IPS DF 6.9 (cell line): ENCODE measurements around the gene C2CD4D.
"Not testable (repeated sequence)": the region's sequence is repeated elsewhere in the genome, so short reads cannot be mapped to it uniquely, and the experiment has no call there.

Source experiments
- DNase-seq: peaks from one replicate; pipeline ENCODE4 v3.0.0-alpha.2; 2013; ENCODE audit warnings: low read depth, low spot score
- H3K27ac ChIP-seq: one replicate; pipeline ENCODE4 v1.5.1; 2013; ENCODE audit warnings: low read length, control low read depth
- H3K27me3 ChIP-seq: 2 replicates; pipeline ENCODE4 v1.6.1; 2013; ENCODE audit warnings: mild to moderate bottlenecking, low read length; ENCODE audit not compliant: control insufficient read depth, insufficient read depth
- H3K36me3 ChIP-seq: 2 replicates; pipeline ENCODE4 v1.6.1; 2013; ENCODE audit warnings: low read length; ENCODE audit not compliant: control insufficient read depth, insufficient read depth
- H3K4me1 ChIP-seq: 2 replicates; pipeline ENCODE4 v1.6.1; 2013; ENCODE audit warnings: low read length; ENCODE audit not compliant: control insufficient read depth, insufficient read depth
- H3K4me3 ChIP-seq: 2 replicates; pipeline ENCODE4 v1.5.1; 2013; ENCODE audit warnings: mild to moderate bottlenecking, low read length
- H3K9me3 ChIP-seq: 2 replicates; pipeline ENCODE4 v1.6.1; 2013; ENCODE audit warnings: low read length, inconsistent platforms; ENCODE audit not compliant: control insufficient read depth, insufficient read depth
- WGBS: extraction: QIAGEN DNeasy Blood & Tissue Kit; methylation state at CpG from one replicate; pipeline ENCODE4 v1.1.7; 2013; ENCODE audit warnings: mixed read lengths, missing lambda C conversion rate; ENCODE audit not compliant: insufficient read length, insufficient coverage; 5-methylcytosine and 5-hydroxymethylcytosine counted together

C2CD4D gene

GRCh38 chr1:151839457-151840403, at the start of gene C2CD4D:
TSS of gene C2CD4D (minus strand) at chr1:151839820. CDS start at chr1:151838989, 831 bp downstream.
- peaks cover 1% of the 10 kb centered on the region; the same call in 1 of the 2 replicates for H3K4me1 ChIP-seq
- no CpG with 5 or more reads among the region's 47 CpGs for WGBS
- no peaks in the 10 kb centered on the region for H3K9me3 ChIP-seq
- no peaks in the 10 kb centered on the region for H3K36me3 ChIP-seq
- H3K27ac ChIP-seq: no peak within 1 kb of the TSS
- peaks cover 9% of the 10 kb centered on the region for H3K27me3 ChIP-seq
- DNase-seq: no peak
- H3K4me3 ChIP-seq: peak within 1 kb of the TSS; percentile 32; the same call in 1 of the 2 replicates

DNA sequence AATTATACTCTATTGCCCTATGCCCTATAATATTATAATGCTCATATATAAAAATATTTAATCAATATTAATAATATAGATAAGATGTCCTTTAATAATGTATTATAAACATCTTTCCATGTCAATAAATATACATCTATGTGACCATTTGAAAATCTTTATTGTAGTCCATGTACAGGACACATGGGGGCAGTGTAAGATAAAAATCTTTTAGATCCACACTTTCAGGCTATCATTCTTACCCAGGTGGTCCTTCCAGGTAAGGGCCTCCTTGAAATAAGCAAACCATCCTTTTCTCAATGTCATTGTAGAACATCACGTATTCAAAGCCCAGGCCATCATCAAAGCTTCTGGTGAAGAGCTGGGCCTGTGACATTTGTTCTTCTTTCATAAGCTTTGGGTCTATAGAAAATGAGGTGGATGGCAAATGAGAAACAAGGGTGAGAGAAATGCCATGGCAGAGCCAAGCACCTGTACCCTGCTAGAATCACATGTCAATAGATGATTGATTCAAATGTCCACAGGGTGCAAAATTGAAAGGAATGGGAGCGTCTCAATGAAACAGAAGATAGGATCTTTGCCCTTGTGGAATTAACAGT, 49.5 kb upstream of the C2CD4D start:
- Histone ChIP-seq H3K36me3 (no peaks in the 10 kb centered on the region), H3K9me3 (no peaks in the 10 kb centered on the region), H3K27ac (no peak overlapping the region), H3K27me3 (no peaks in the 10 kb centered on the region), H3K4me1 (no peaks in the 10 kb centered on the region), H3K4me3 (no peak overlapping the region)
- no peak for DNase-seq
- no CpG with 5 or more reads among the region's 2 CpGs for WGBS

DNA sequence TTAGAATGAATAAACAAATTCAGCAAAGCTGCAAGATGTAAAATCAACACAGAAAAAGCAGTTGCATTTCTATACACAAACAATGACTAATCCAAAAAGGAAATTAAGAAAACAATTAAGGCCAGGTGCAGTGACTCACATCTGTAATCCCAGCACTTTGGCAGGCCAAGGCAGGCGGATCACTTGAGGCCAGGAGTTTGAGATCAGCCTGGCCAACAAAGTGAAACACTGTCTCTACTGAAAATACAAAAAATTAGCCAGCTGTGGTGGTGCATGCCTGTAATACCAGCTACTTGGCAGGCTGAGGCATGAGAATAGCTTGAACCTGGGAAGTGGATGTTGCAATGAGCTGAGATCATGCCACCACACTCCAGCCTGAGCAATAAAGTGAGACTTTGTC, 47.4 kb upstream of the C2CD4D start:
- no CpG with 5 or more reads among the region's 1 CpG for WGBS
- no peak for DNase-seq
- no peaks in the 10 kb centered on the region for H3K9me3 ChIP-seq
- no peaks in the 10 kb centered on the region for H3K27me3 ChIP-seq
- H3K27ac ChIP-seq: no peak overlapping the region
- H3K4me1 ChIP-seq: no peaks in the 10 kb centered on the region
- no peaks in the 10 kb centered on the region for H3K36me3 ChIP-seq
- H3K4me3 ChIP-seq: no peak overlapping the region

- no CpG with 5 or more reads among the region's 1 CpG for WGBS
These were observed 45.9 kb upstream of the C2CD4D start for GRCh38 chr1:151885479-151885878.

DNA sequence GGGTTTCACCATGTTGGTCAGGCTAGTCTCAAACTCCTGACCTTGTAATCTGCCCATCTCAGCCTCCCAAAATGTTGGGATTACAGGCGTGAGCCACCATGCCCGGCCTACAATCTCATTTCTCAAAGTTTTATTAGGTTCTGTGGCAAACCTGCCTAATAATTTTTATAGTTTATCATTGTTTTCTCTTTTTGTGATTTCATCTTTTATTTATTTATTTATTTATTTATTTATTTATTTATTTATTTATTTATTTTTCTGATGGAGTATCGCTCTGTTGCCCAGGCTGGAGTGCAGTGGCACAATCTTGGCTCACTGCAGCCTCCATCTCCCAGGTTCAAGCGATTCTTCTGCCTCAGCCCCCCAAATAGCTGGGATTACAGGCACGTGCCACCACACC, 45.3 kb upstream of the C2CD4D start:
- H3K4me3 ChIP-seq, H3K4me1 ChIP-seq, DNase-seq, H3K36me3 ChIP-seq, H3K27ac ChIP-seq, H3K9me3 ChIP-seq, H3K27me3 ChIP-seq: not testable (repeated sequence)
- no CpG with 5 or more reads among the region's 5 CpGs for WGBS

More at GRCh38 chr1:151885479-151885878, 45.9 kb upstream of the C2CD4D start:
- Histone ChIP-seq H3K27ac (no peak overlapping the region), H3K4me3 (no peak overlapping the region), H3K4me1 (no peaks in the 10 kb centered on the region), H3K27me3 (no peaks in the 10 kb centered on the region), H3K9me3 (no peaks in the 10 kb centered on the region), H3K36me3 (no peaks in the 10 kb centered on the region)
- no peak for DNase-seq

GRCh38 chr1:151884445-151884844, 44.8 kb upstream of the C2CD4D start:
- H3K36me3 ChIP-seq, H3K27ac ChIP-seq, H3K4me1 ChIP-seq, H3K27me3 ChIP-seq, H3K4me3 ChIP-seq, H3K9me3 ChIP-seq, DNase-seq: not testable (repeated sequence)
- no CpG with 5 or more reads among the region's 3 CpGs for WGBS

- not testable (repeated sequence) for H3K36me3 ChIP-seq, H3K9me3 ChIP-seq, H3K27ac ChIP-seq, H3K27me3 ChIP-seq, H3K4me1 ChIP-seq, H3K4me3 ChIP-seq, DNase-seq
- WGBS: no CpG with 5 or more reads among the region's 4 CpGs
These were observed 44.3 kb upstream of the C2CD4D start for GRCh38 chr1:151883898-151884297.

DNA sequence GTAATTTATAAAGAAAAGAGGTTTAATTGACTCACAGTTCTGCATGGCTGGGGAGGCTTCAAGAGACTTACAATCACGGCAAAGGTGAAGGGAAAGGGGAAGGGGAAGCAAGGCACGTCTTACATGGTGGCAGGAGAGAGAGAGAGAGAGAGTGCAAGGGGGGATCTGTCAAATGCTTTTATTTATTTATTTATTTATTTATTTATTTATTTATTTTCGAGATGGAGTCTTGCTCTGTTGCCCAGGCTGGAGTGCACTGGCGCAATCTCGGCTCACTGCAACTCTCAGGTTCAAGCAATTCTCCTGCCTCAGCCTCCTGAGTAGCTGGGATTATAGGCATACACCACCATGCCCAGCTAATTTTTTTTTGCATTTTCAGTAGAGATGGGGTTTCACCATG, 43.3 kb upstream of the C2CD4D start:
- WGBS: no CpG with 5 or more reads among the region's 5 CpGs
- not testable (repeated sequence) for DNase-seq, H3K4me1 ChIP-seq, H3K9me3 ChIP-seq, H3K36me3 ChIP-seq, H3K27ac ChIP-seq, H3K4me3 ChIP-seq, H3K27me3 ChIP-seq

- H3K27ac ChIP-seq: no peak overlapping the region
- H3K4me3 ChIP-seq: no peak overlapping the region
- WGBS: no CpG with 5 or more reads among the region's 2 CpGs
- DNase-seq: no peak
- no peaks in the 10 kb centered on the region for H3K36me3 ChIP-seq
- no peaks in the 10 kb centered on the region for H3K4me1 ChIP-seq
- no peaks in the 10 kb centered on the region for H3K27me3 ChIP-seq
- H3K9me3 ChIP-seq: no peaks in the 10 kb centered on the region
These were observed 42.8 kb upstream of the C2CD4D start for GRCh38 chr1:151882466-151882865.

- Histone ChIP-seq H3K4me1 (no peaks in the 10 kb centered on the region), H3K27ac (no peak overlapping the region), H3K36me3 (no peaks in the 10 kb centered on the region), H3K4me3 (no peak overlapping the region), H3K27me3 (no peaks in the 10 kb centered on the region), H3K9me3 (no peaks in the 10 kb centered on the region)
- no CpG with 5 or more reads among the region's 2 CpGs for WGBS
- DNase-seq: no peak
These were observed 41.9 kb upstream of the C2CD4D start for GRCh38 chr1:151881479-151881878.
